HG03097 (cell line): ENCODE results near the gene MAPK12.
"Not testable (repeated sequence)": the region's sequence is repeated elsewhere in the genome, so short reads cannot be mapped to it uniquely, and the experiment has no call there.

Experiments
- ATAC-seq: cut with Tn5 transposase; IDR thresholded peaks from one replicate; pipeline ENCODE4 v1.9.1; 2021; ENCODE audit not compliant: unreplicated experiment, low FRiP score

Gene MAPK12

DNA sequence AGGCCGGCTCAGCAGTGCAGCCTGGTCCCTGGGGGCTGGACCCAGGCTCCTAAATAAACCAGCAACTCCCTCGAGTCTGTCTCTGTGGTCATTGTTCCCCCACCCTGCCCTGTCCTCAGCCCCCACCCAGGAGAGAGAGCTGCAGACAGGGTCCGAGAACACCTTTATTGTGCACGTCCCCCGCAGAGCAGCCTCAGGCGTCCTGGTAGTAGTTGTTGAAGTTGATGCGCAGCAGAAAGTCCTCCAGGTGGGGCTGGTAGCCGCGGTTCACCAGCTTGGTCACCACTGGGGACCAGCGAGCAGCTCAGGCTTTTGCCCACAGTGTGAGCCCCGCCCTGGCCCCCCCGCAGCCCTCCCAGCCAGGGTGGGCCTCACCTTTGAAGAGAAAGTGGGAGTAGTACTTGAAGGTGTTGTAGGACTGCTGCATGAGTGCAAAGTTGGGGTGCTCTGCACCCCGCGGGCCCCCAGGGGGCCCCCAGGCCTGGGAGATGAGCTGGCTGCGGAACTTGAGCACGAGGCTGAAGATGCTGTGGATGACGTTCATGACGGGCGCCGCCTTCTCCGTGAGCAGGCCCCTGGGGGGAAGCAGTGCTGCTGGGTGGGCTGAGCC lies 43.8 kb downstream of the MAPK12 start:
- ATAC-seq, result no peak

DNA sequence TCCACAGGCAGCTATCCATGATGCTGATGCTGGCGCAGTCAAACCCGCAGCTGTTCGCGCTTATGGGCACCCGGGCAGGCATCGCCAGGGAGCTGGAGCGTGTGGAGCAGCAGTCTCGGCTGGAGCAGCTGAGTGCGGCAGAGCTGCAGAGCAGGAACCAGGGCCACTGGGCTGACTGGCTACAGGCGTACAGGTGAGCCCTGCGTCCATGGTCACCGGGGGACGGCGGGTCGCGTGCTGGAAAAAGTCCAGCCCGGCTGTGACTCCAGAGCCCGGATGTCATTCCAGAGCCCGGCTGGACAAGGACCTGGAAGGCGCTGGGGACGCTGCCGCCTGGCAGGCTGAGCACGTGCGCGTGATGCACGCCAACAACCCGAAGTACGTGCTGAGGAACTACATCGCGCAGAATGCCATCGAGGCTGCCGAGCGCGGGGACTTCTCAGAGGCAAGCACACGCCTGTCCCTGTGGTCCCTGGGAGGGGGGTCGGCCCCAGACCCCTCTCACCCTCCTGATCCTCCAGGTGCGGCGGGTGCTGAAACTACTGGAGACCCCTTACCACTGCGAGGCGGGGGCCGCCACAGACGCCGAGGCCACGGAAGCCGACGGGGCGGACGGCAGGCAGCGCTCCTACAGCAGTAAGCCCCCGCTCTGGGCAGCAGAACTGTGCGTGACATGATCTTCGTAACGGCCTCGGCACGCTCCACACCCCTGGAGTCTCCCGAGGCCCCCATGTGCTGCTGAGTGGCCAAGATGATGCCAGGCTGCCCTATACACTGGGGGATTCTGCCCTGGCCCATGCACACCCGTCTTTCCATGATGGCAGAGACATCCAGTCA lies 44.6 kb downstream of the MAPK12 start:
- ATAC-seq, result no peak

DNA sequence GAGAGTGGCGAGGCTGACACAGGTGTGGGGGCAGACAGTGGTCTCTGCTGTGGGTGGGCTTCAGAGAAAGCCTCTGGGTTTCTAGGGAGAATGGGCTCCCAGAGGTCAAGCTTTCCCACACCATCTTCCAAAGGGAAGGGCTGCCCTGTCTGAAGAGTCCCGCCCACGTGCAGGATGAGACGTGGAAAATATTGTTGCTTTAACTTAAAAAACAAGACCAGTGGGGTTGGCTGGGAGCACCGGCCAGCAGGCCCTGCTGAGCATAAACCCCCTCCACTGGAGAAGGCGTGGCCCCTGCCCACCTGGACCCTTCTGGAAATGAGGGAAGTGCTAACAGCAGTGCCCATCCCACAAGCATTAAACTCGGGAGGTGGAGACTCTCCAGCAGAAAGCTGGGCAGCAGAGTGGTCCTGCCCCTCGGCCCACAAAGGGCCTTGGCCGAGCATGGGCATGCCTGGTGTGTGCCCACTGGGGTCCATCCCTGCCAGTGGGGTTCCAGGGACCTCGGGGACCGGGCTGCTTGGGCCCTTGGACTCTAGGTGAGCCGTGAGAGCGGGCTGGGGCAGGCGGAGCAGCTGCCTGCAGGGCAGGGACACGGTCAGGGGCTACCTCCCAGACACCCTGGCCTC lies 45.3 kb downstream of the MAPK12 start:
- no peak for ATAC-seq

DNA sequence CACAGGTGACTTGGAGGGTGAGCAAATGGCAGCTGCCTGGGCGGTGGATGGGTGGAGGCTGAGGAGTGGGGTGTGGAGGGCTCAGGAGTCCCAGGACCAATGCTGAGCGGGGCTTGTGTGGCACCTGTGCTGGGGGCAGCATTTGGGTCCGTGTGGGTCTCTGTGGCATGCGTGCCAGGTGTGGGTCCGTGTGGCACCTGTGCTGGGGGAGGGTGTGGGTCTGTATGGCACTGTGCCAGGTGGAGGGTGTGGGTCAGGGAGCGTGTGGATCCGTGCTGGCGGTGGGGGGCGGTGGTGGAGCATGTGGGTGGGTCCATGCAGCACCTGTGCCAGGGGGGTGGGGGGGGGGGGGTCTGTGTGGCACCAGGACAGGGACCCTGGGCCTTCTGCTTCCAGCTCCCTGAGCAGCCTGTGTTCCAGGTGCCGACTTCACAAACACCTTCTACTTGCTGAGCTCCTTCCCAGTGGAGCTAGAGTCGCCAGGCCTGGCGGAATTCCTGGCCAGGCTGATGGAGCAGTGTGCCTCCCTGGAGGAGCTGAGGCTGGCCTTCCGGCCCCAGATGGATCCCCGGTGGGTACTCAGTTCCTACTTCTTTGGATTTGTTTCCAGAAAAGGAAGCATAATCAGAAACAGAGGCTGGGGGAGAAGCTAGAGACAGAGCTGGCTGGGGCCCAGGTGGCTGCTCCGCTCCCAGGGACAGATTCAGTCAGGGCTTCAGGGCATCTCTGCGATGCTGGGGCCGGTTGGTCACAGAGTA lies 46.0 kb downstream of the MAPK12 start:
- no peak for ATAC-seq

DNA sequence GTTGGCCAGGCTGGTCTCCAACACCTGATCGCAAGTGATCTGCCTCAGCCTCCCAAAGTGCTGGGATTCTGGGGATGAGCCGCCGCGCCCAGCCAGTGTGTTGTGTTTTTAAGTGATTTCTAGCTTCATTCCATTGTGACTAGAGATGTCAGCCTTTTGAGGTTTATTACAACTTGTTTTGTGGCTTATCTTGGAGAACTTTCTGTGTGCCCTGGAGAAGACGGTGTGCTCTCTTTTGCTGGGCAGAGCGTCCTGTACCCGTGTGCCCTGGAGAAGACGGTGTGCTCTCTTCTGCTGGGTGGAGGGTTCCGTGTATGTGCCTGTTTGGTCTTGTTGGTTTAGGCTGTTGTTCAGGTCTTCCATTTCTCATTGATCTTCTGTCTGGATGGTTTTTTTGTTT lies 48.2 kb downstream of the MAPK12 start:
- no peak for ATAC-seq

DNA sequence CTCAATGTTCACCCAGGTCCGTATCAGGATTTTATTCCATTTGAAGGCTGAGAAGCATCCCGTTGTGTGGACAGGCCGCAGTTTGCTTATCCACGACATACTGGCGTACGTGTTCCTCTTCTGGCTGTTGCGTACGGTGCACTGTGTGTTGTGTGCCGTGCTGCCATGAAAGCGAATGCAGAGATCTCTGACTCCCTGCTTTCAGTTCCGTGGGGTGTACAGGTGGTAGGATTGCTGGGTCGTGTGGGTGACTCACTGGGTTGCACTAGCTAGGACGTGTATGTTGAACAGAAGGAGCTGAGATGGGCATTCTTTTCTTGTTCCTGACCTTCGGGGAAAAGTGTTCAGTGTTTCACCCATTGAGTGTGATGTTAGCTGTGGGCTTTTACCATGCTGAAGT lies 50.3 kb downstream of the MAPK12 start:
- ATAC-seq, result no peak

DNA sequence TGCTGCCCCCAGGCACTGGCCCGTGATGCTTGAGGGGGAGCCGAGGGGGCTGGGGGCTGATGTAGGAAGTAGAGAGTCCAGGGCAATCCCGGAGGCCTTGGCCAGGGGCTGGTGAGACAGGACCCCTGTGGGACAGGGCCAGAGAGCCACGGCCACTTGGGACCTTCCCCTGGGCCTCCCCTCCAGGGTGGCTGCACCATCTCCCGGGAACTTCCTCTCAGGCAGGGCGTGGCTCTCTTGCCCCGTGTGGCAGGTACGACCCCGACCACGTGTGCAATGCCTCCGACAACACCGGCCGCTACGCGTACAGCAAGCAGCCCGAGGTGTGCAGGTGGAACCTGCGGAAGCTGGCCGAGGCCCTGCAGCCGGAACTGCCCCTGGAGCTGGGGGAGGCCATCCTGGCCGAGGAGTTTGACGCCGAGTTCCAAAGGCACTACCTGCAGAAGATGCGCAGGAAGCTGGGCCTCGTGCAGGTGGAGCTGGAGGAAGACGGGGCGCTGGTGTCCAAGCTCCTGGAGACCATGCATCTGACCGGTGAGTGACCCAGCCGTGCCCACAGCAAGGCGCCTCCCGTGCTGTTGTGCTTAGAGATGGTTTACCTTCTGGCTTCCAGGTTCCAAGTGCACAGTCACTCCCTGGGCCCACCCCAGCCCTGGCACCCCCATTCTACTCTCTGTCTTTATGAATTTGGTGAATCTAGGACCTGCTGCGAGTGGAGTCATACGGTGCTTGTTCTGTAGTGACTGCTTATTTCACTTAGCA lies 50.9 kb downstream of the MAPK12 start:
- no peak for ATAC-seq

DNA sequence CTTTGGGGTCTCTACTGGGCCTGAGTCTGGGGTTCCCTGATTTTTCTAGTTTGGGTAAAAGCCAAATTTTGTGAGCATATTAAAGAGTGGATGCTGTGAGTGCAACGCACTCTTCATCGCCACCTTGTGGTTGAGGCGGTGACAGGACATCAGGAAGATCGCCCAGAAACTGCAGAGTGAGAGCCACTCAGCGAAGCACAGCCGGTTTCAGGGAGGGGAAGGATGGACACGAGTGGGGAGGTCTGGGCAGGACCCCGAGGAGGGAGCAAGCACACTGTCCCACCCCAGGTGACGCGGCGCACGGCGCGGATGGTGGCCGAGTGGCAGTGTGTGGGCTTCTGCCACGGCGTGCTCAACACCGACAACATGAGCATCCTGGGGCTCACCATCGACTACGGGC lies 51.6 kb downstream of the MAPK12 start:
- no peak for ATAC-seq

DNA sequence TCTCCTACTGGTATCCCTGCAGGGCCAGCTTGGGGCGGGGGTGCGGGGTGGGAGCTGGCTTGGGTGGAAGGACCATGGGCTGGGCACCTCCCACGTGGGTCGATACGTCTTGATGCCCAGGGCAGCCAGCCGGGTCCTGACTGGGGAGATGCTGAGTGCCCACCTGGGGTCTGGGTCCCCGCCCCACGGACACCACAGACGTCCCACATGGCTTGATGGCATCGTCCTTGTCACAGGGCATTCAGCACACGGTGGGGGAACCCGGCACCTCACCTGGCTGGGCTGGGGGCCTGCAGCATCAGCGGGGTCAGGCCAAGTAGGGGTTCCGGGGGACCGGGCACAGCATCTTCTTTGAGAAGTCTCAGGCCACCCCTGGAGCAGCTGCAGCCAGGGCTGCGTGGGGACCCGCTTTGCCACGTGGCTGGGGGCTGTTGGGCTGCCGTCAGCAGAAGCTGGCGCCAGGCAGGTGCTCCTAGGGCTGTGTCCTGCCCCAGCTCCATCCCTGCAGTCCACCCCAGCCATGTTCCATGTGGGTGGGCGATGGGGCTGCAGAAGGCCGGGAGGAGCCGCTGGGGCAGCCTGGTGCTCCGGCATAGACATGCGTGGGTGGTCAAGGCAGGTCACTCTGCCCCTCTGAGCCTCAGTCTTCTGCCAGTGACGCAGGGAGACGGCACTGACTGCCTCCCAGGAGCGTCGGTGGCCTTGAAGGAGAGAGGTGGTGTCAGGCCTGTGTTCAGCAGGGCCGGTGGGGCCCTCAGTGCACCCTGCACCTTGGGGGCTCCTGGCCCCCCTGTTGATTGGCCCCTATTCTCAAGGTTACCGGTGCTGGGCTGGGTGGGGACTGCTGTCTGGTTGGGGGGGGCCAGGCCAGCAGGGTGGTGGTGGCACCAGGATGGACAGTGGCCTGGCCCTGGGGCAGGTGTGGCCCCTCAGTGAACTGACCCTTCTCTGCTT lies 52.3 kb downstream of the MAPK12 start:
- ATAC-seq, result no peak

DNA sequence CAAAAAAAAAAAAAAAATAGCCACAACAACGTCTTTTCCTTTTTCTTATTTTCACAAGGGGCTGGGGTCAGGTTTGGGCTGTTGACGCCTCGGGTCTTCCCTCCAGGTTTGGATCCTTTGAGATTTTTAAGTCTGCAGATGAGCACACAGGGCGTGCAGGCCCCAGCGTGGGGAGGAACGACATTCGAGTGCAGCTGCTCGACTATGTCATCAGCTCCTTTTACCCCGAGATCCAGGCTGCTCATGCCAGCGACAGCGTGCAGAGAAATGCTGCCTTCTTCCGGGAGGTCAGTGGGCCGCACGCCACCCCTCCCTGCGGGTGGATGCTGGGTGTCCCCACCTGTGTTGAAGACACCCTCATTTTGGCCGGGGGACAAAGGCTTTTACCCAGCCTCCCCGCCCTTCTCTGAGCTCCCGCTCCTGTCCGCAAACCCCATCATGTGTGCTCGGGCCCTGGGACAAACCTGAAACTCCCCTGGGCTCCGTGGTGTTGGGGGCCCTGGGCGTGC lies 53.0 kb downstream of the MAPK12 start:
- ATAC-seq, result no peak

DNA sequence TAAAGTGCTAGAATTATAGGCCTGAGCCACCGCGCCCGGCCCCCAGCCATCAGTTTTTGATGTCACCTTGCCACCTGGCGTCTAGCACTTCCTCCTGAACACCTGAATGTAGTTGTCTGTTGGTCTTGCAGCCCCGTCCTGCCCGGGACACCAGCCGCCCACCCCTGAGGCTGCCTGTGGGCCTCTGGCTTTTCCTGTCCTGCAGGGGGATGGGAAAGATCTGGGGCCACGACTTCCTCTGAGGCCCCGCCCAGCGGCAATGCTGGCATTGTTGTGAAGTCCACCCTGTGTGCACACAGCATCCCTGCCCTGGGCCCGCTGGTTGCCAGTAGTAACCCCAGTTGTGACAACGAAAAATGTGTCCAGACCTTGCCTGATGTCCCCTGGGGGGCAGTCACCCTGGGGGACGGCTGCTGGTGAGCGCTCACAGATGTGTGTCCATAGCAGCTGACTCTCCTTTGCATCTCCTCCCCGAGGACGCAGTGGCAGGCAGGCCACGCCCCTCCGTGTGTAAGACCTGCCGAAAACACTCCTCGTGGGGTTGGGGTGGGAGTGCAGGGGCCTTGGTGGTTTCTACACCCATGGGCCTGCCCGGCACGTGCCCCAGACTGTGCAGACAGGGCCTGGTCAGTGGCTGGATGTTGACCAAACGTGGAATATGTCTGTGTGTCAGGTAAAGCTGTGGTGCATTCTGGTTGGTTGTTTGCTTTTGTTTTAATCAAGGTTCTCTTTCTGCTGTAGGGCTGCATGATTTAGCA lies 53.9 kb downstream of the MAPK12 start:
- no peak for ATAC-seq

DNA sequence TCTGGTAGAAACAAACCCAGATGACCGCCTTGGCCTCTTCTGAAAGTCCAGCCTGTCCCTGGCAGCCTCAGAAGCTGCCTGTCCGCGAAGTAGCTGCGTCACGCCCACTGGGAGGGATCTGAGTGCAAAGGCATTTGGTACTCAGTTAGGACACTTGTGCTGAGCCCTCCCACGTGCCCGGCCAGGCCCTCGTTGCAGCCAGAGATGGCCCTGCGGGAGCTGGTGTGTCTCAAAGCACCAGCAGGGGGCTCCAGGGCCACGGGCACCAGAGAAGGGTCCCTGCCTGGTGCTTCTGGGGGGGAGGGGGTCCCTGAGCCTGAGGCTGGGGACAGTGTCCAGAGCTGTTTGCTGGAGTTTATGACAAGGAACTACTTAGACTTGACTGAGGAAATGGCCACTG lies 54.9 kb downstream of the MAPK12 start:
- no peak for ATAC-seq

DNA sequence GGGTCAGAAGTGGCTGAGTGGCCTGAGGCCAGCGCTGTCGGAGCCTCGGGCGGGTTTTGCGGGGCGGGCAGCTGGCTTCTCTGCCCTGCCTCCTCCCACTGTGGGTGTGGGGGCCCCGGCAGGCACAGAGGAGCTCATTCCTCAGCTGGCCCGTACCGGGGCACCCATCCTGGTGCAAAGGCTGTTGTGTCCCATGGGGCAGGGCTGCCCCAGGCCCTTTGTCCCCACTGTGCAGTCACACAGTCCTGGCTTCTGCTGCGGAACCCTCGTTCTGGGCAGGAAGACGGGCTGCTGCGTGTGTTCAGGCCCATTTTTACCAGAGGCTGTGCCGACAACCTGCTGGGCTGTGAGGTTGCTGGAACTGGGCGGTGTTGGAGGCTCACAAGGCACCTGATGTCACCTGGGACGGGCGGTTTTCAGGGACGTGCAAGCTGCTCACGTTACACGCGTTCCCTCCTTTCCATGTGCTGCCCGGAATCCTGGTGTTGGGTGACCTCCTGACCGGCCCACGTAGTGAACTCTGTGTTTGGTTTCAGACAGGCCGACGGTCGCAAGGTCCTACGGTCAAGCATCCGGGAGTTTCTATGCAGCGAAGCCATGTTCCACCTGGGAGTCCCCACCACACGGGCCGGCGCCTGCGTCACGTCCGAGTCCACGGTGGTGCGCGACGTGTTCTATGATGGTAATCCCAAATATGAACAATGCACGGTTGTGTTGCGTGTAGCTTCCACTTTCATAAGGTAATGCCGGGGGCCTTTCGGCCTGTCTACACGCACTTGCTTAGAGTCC lies 55.5 kb downstream of the MAPK12 start:
- no peak for ATAC-seq

DNA sequence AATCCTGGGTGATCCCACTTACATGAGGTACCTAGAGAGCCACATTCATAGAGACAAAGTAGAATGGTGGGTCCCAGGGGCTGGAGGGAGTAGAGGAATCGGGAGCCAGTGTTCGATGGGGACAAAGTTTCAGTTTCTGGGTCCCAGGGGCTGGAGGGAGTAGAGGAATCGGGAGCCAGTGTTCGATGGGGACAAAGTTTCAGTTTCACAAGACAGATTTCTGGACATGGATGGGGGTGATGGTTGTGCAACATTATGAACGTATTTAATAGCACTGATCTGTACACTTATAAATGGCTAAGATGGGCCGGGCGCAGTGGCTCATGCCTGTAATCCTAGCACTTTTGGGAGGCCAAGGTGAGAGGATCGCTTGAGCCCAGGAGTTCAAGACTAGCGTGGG lies 56.5 kb downstream of the MAPK12 start:
- not testable (repeated sequence) for ATAC-seq

DNA sequence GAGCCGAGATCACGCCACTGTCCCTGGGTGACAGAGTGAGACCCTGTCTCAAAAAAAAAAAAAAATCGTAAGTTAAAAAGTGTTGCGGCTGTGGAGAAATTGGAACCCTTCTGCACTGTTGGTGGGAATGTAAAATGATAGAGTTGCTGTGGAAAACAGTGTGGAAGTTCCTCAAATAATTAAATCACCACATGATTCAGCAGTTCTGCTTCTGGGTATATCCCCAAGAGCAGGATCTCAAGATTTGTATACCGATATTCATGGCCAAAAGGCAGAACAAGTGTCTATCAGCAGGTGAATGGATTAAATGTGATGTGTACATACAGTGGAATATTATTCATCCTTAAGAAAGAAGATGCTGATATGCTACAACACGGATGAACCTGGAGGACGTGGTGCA lies 56.9 kb downstream of the MAPK12 start:
- no peak for ATAC-seq

DNA sequence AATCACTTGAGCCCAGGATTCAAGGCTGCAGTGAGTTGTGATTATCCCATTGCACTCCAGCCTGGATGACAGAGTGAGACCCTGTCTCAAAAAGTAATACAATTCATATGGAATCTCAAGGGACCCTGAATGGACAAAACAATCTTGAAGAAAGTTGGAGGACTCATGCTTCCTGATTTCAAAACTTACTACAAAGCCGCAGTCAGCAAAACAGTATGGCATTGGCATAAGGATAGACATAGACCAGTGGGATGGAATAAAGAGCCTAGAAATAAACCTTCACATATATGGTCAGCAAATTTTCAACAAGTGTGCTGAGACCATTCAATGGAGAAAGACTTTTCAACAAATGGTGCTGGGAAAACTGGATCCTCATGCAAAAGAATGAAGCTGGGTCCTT lies 58.2 kb downstream of the MAPK12 start:
- no peak for ATAC-seq
